Measurements from ENCODE around the gene CXCL10.
"Not testable (repeated sequence)": the region's sequence is repeated elsewhere in the genome, so short reads cannot be mapped to it uniquely, and the experiment has no call there.

Gene CXCL10

DNA sequence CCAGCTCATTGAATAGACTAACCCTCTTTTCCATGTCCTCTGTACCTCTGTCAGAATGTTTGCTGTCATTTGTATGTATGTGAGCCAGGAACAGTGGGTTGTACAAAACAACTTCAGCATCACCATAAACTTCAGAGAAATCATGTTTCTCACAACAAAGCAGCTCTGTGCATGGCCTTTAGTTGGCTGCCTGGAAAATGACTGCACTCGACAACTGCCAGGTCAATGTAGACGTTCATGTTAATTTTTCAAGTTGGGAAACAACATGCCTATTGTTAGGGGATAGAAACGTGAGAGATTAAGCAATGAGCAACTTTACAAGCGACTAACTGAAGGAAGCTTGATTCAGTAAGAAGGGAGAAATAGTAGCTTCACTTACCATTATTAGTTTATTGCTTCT lies 30.4 kb upstream of the CXCL10 start:
- DNase-seq (ENCODE audit: low spot score) = no peak
- TF ChIP-seq, protein P1, sequence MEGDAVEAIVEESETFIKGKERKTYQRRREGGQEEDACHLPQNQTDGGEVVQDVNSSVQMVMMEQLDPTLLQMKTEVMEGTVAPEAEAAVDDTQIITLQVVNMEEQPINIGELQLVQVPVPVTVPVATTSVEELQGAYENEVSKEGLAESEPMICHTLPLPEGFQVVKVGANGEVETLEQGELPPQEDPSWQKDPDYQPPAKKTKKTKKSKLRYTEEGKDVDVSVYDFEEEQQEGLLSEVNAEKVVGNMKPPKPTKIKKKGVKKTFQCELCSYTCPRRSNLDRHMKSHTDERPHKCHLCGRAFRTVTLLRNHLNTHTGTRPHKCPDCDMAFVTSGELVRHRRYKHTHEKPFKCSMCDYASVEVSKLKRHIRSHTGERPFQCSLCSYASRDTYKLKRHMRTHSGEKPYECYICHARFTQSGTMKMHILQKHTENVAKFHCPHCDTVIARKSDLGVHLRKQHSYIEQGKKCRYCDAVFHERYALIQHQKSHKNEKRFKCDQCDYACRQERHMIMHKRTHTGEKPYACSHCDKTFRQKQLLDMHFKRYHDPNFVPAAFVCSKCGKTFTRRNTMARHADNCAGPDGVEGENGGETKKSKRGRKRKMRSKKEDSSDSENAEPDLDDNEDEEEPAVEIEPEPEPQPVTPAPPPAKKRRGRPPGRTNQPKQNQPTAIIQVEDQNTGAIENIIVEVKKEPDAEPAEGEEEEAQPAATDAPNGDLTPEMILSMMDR (IDR thresholded peaks at IDR 0.05; ENCODE audit: borderline replicate concordance, control extremely low read depth, extremely low read depth, insufficient read depth, missing control alignments) = no peak
- in situ Hi-C loops (cut with MboI; ENCODE audit: low sequenced_read_pairs, unreplicated experiment) = no loop called here

DNA sequence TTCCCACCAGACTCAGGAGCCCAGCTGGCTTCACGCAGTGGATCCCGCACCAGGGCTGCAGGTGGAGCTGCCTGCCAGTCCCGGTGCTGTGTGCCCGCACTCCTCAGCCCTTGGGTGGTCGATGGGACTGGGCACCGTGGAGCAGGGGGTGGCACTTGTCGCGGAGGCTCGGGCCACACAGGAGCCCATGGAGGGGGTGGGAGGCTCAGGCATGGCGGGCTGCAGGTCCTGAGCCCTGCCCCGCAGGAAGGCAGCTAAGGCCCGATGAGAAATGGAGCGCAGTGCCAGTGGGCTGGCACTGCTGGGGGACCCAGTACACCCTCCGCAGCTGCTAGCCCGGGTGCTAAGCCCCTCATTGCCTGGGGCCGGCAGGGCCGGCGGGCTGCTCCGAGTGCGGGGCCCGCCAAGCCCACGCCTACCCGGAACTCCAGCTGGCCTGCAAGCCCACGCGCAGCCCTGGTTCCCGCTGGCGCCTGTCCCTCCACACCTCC lies 27.3 kb upstream of the CXCL10 start:
- in situ Hi-C loops (cut with MboI; ENCODE audit: low sequenced_read_pairs, unreplicated experiment); DNase-seq (ENCODE audit: low spot score): not testable (repeated sequence)

DNA sequence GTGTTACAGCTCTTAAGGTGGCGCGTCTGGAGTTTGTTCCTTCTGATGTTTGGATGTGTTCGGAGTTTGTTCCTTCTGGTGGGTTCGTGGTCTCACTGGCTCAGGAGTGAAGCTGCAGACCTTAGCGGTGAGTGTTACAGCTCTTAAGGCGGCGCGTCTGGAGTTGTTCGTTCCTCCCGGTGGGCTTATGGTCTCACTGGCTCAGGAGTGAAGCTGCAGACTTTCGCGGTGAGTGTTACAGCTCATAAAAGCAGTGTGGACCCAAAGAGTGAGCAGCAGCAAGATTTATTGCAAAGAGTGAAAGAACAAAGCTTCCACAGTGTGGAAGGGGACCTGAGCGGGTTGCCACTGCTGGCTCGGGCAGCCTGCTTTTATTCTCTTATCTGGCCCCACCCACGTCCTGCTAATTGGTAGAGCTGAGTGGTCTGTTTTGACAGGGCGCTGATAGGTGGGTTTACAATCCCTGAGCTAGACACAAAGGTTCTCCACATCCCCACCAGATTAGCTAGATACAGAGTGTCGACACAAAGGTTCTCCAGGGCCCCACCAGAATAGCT lies 26.6 kb upstream of the CXCL10 start:
- DNase-seq (ENCODE audit: low spot score); in situ Hi-C loops (cut with MboI; ENCODE audit: low sequenced_read_pairs, unreplicated experiment): not testable (repeated sequence)

DNA sequence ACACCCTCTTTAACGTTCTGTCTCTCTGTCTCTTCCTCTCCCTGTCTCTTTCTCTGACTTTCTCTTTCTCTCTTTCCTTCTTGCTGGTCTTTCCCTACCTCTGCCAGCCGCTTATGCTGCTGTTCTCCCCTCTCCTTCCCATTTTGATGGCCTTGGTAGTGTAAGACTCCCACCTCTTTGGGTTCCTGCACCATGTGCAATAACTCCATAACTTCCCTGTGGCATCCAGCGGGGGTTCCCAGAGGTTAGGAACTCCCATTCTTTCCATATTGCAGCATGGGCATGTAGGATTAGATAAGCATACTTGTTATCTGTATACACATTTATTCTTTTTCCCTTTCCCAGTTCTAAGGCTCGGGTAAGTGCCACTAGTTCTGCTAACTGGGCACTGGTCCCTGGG lies 21.4 kb upstream of the CXCL10 start:
- in situ Hi-C loops (cut with MboI; ENCODE audit: low sequenced_read_pairs, unreplicated experiment); DNase-seq (ENCODE audit: low spot score): not testable (repeated sequence)

DNA sequence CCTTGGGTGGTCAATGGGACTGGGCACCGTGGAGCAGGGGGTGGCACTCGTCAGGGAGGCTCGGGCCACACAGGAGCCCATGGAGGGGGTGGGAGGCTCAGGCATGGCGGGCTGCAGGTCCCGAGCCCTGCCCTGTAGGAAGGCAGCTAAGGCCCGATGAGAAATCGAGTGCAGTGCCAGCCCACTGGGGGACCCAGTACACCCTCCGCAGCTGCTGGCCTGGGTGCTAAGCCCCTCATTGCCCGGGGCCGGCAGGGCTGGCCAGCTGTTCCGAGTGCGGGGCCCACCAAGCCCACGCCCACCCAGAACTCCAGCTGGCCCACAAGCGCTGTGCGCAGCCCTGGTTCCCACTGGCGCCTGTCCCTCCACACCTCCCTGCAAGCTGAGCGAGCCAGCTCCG lies 20.0 kb upstream of the CXCL10 start:
- DNase-seq (ENCODE audit: low spot score); in situ Hi-C loops (cut with MboI; ENCODE audit: low sequenced_read_pairs, unreplicated experiment): not testable (repeated sequence)

DNA sequence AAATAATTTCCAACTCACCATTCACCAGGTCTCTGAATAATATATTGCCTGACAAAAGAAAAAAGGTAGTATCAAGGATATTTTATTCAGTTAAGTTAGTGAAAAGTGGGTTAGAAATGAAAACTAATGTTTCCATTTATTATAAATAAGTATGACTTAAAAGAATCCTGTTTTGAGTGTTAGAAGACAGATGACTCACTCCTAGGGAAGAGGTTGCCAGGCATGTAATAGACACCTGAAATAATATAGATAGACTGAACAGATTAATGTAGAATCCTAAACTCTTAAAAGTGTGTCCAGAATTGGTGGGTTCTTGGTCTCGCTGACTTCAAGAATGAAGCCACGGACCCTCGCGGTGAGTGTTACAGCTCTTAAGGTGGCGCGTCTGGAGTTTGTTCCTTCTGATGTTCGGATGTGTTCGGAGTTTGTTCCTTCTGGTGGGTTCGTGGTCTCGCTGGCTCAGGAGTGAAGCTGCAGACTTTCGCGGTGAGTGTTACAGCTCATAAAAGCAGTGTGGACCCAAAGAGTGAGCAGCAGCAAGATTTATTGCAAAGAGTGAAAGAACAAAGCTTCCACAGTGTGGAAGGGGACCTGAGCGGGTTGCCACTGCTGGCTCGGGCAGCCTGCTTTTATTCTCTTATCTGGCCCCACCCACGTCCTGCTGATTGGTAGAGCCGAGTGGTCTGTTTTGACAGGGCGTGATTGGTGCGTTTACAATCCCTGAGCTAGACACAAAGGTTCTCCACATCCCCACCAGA lies 19.1 kb upstream of the CXCL10 start:
- in situ Hi-C loops (cut with MboI; ENCODE audit: low sequenced_read_pairs, unreplicated experiment); DNase-seq (ENCODE audit: low spot score): not testable (repeated sequence)

DNA sequence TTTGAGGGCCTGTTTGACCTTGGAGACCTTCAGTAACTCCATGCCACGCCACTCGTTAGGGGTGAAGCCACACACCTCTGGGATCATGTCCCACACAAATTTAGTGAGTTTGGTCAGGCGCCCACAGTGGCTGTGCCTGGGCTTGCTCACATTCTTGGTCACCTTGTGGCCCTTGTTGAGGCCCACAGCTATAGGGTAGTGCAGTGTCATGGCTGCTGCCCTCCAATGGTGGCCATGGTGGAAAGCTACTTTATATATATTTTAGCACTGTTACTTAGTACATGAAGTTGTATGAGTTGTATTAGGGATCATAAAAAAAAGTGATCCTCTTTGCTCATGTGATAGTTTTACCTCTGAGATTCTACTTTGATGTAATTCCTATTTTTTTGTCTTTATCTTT lies 13.6 kb upstream of the CXCL10 start:
- TF ChIP-seq, protein P1 (IDR thresholded peaks at IDR 0.05; ENCODE audit: borderline replicate concordance, control extremely low read depth, extremely low read depth, insufficient read depth, missing control alignments) = no peak
- in situ Hi-C loops (cut with MboI; ENCODE audit: low sequenced_read_pairs, unreplicated experiment) = no loop called here
- DNase-seq (ENCODE audit: low spot score) = no peak

DNA sequence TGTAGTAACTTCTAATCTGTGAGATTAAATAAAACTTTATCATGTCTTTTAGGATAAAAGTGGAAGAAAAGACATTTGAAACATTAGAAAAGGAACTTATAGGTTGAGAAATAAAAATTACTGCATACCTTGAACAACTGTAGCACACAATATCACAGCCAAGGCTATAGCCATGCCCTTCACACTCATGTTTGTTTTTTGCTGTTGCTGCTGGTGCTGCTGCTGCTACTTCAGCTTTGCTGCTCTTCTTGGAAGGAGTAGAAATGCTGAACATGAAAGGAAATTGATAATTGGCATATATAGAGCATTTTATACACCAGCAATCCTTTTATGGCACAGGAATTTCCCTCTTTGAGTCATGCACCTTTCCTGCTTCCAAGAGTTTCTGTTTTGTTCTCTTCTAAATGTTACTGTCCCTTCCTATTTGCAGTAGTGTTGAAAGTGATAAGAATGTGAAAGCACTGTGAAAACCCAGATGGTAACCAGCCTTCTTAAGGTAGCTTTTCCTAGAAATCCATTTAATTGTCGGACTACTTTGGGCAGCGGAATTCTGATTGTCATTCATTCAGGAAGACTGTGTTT lies 12.6 kb upstream of the CXCL10 start, which contains the start of gene CXCL11:
Gene CXCL11 (minus strand): TSS at position 272 of the 582 bp plus-strand sequence. CDS start 83 bp downstream, at position 189.
- DNase-seq (ENCODE audit: low spot score) = no peak
- in situ Hi-C loops (cut with MboI; ENCODE audit: low sequenced_read_pairs, unreplicated experiment) = no loop called here
- TF ChIP-seq, protein P1 (IDR thresholded peaks at IDR 0.05; ENCODE audit: borderline replicate concordance, control extremely low read depth, extremely low read depth, insufficient read depth, missing control alignments) = no peak

DNA sequence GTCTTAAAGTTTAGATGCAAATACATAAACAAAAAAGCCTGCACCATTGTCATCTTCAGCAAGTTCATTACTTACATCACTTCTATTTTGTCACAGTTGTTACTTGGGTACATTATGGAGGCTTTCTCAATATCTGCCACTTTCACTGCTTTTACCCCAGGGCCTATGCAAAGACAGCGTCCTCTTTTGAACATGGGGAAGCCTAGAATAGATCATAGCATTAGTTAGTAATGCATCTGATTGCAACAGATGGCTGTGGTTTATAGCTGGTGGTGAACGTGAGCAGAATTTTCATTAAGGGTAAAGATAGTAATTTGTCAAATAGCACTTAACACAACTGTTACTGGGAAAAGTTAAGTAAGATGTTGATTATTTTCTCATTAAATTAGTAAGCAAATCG lies 11.8 kb upstream of the CXCL10 start:
- TF ChIP-seq, protein P1 (IDR thresholded peaks at IDR 0.05; ENCODE audit: borderline replicate concordance, control extremely low read depth, extremely low read depth, insufficient read depth, missing control alignments) = no peak
- DNase-seq (ENCODE audit: low spot score) = no peak
- in situ Hi-C loops (cut with MboI; ENCODE audit: low sequenced_read_pairs, unreplicated experiment) = no loop called here

Measured in GM13976 (cell line).